ENCODE results near the gene TBP.
A peak's percentile ranks its signal among the peaks of the same experiment; 100 is the strongest.
"Not testable (repeated sequence)": the region's sequence is repeated elsewhere in the genome, so short reads cannot be mapped to it uniquely, and the experiment has no call there.

TBP gene

GRCh38 chr6:170554013-170554795, at the start of gene TBP:
Gene TBP (plus strand): TSS chr6:170554369. CDS start chr6:170557030, 2,661 bp downstream.
- DNase-seq: peak; percentile 98 to 100 (median 99)

GRCh38 chr6:170504479-170504878, 49.7 kb upstream of the TBP start:
- peak in 1 of 3 experiments; percentile 90 for DNase-seq

DNA sequence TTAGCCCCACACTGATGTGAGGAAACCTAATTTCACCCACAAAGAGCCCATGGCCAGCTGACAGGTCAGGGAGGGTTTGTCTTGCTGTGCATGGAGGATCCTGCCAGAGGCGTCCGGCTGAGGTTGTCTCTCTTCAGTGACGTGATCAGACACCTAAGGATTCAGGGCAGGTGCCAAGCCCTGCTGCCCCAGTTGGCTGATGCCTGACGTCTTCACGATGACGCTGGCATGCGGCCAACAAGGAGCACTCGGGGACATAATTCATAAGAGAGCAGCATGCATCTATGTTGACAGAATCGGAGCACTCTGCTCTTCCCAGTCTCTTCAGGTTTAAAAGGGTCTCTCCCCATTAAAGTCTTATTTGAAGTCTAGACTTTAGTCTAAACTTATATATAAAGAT, 48.9 kb upstream of the TBP start:
- peak; percentile 58 to 91 (median 89) for DNase-seq

DNA sequence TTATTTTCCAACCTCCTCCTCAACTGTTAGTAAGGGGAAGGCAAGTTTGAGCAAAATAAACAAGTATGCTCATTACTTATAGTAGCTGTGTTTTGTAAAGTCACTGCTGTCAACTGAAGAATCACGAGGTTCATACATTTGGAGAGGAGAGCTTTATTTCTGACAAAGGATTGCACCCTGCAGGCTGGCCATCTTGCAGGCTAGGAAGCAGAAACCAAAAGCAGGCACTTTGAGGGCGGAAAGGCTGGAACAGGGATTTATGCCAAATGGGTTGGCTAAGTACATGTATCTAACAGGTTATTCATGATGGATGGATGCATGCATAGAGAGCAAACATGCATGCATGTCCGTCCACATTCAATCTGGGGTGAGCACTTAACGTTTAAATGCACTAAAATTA, 47.7 kb upstream of the TBP start:
- DNase-seq: no peak

DNA sequence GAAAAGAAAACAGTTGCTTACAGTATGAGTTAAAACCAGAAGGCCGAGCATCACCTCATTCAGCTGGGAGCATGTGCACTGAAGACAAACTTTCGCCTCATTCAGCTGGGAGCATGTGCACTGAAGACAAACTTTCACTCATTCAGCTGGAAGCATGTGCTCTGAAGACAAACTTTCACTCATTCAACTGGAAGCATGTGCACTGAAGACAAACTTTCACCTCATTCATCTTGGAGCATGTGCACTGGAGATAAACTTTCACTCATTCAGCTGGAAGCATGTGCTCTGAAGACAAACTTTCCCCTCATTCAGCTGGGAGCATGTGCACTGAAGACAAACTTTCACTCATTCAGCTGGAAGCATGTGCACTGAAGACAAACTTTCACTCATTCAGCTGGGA, 46.4 kb upstream of the TBP start:
- DNase-seq: not testable (repeated sequence)

- DNase-seq: not testable (repeated sequence)
Observed at GRCh38 chr6:170508275-170508674, 45.9 kb upstream of the TBP start.

- DNase-seq: not testable (repeated sequence)
Observed at GRCh38 chr6:170508892-170509722, 45.1 kb upstream of the TBP start.

DNA sequence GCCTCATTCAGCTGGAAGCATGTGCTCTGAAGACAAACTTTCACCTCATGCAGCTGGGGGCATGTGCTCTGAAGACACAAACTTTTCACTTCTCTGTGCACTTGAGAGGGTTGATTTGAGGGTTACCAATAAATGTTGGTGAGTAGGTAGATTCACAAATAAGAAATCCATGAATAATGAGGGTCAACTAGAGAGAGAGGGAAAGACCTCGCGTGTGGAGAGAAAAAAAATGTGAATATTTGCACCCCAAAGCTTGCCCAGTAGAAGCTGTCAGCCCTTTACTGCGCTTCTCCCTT, 44.5 kb upstream of the TBP start:
- no peak for DNase-seq

DNA sequence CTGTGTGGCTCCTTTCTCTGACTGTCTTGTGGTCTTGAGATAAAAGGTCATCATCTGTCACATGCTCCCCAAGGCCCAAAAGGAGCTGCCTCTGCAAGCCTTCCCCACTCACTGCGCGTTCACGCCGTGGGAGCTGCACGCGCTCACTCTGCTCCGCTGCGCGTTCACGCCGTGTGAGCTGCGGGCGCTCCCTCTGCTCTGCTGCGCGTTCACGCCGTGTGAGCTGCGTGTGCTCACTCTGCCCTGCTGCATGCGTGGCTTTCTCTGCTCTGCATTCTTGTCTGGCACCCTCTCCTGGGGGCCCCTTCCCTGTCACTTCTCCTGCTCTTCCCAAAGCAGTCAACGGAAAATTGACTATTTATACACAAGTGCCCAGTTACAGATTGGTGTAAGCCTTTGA, 43.5 kb upstream of the TBP start:
- DNase-seq: no peak

- no peak for DNase-seq
Observed at GRCh38 chr6:170512249-170512648, 41.9 kb upstream of the TBP start.

DNA sequence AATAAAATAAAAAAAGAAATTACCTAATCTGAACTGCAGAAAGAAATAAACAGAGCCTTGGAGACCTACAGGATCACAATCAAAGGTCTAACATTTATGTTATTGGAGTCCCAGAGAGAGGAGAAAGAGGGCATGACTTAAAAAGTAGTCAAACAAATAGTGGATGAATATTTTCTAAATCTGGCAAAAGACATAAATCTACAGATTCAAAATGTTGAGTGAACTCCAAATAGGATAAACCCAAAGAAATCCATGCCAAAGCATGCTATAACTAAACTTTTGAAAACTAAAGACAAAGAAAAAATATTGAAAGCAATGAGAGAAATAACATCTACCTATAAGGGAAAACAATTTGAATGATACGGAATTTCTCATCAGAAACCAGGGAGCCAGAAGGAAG, 39.3 kb upstream of the TBP start:
- no peak for DNase-seq

DNA sequence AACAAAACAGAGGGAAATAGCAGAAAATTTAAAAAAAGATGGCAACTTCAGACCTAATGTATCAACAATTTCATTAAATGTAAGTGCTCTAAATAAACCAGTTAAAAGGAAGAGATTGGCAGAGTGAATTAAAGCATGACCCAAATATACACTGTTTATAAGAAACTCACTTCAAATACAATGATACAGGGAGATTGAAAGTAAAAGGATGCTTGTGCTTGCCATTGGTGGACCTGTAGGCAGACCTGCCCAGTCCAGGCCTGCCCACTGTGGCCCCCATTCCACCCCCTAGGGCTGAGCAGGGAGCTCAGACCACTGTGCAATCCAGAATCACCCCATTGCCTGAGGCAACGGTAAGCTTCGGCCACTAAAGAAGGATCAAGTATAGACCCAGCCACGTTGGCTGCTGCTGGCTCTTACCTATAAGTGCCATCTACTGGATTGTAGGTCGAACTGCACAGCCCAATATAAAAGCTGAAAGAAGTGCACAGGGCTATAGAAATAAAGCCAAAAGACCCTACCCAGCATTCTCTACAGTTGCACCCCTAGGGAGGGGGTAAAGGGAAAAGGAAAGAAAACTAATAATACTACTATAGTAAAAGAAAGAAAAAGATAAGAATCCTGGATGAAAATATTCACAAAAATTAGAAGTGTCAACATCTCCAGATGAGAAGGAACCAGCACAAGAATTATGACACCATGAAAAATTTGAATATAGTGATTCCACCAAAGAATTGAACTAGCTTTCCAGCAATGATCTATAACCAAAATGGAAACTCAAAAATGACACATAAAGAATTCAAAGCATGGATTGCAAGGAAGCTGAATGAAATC, 37.2 kb upstream of the TBP start:
- peak; percentile 66 to 88 (median 69) for DNase-seq

DNA sequence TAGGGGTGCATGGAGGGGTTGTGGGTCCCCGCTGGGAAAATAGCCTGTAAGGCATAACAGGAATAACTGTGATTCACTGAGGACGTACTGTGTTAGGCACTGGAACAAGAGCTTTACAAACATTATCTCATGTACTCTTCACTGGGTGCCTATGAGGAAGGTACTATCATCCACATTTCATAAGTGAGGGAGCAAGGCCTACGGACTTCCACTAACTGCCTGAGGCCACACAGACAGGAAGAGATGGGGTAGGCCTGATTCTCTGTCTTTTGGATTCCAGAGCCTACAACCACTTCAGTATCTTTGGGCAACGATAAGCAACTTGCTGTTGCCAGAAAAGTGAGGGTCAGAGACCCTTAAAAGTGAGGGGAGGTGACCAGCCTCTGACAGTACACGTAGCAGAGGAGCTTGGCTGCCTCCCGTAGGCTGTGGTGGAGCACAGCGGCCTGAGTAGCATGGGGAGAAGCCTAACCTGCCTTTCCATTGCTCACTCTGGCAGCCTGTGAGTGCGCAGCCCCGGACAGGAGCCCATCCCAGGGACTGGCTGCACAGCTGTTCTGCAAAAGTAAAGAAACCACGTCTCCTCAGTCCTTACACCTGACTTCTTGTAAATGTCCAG, 31.5 kb upstream of the TBP start:
- DNase-seq: peak in 2 of 3 experiments; percentile 5 to 55

DNA sequence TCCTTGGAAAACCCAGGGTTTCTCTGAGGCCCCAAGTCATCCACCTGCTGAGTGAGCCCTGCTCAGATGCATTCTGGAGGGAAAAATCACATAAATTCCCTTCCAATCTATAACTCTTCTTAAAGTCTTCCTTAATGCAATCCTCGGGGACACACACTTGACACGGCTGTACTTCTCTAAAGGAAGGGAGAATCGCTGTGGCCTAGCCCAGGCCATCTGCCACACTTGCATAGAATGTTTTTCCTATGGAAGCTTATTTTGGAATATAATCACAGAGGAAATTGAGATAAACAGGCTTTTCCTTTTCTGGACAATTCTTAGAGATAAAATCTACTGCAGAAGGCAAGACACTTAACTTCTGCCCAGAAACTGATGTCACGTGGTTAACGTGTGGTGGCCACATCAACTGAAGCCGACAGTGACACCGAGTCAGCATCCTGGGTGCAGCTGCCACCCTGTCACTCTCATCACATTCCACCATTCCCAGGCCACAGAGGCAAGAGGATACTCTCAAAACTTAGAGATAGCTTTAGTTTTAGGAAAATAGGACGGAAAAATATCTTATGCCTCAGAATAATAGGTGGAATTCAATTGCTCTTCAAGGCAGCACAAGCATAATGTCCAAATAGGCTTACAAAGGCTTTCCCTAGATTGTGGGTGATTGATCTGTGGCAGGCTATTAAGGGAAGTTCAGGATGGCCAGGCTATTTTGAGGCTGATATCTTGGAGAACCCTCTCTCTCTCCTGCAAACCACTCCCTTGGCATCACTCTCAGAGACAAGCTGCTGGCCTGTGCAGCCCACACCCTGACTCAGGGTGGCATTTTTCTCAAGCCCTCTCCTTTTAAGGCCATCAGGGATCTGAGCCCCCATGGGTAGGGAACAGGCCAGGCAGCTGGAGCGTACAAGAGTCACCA, 30.7 kb upstream of the TBP start:
- DNase-seq: no peak

- DNase-seq: no peak
Observed at GRCh38 chr6:170524172-170524502, 30.0 kb upstream of the TBP start.

DNA sequence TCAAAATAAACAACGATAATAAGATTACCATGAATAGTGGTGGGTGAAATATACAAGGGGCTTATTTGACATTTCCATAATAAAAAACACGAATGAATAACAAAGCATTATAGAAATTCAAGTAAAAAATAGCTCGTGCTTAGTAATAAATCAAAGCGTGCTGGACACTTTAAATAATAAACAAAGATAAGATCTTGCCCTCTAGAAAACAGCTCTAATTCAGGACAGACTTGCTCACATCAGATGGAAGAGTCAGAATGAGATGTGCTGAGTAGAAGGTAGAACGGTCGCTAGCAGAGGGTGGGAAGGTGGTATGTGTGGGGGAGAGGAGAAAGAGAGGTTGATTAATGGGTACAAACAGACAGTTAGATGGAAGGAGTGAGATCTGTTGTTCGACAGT, 28.4 kb upstream of the TBP start:
- no peak for DNase-seq

- DNase-seq: not testable (repeated sequence)
Observed at GRCh38 chr6:170527995-170528394, 26.2 kb upstream of the TBP start.

- peak; percentile 68 to 90 (median 69) for DNase-seq
Observed at GRCh38 chr6:170529839-170530469, 24.2 kb upstream of the TBP start.

GRCh38 chr6:170532867-170533488, 21.2 kb upstream of the TBP start:
- no peak for DNase-seq

DNA sequence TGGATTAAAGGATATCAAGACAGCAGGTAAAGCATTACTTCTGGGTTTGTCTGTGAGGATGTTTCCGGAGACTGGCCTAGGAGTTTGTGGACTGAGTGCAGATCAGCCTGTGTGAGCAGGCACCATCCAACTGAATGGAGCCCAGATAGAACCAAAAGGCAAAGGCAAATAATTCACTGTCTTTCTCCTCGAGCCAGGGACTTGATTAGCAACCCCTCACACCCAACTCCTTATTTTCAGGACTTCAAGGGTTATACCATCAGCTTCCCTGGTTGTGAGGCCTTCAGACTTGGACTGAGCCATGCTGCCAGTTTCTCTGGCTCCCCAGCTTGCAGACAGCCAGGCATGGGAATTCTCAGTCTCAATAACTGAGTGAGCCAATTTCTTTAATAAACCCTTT, 20.4 kb upstream of the TBP start:
- DNase-seq: no peak

DNA sequence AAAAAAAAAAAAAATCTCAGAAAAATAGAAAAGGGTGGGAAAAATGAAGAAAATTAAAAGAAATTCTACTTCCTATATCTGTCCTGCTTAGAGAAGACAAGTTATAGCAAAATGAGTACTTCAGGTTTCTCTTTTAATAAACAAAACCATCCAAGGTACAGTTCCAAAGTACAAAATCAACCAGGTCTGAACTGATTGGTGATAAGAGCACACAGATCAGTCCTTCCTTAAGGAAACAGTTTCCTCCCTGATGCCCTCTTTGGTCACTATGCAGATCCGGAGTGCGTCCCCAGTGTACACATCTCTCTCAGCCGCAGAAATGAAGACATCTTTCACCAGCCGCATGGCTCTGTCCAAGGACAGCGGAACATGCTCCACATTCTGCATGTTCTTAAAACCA, 19.2 kb upstream of the TBP start:
- DNase-seq: peak in 1 of 3 experiments; percentile 26
